Lung (tissue), 12 donors: Measurements from ENCODE around the gene TRIM2. TPM values are rescaled to one million over a fixed set of nuclear protein-coding genes. Genes with fewer than 3 reads are reported as not detected.

Source experiments
- ATAC-seq: fragments of 200-7000 bp; cut with Tn5 transposase; one replicate; pipeline ENCODE4 v1.9.1; 2020; ENCODE audit warnings: moderate number of reproducible peaks; ENCODE audit not compliant: insufficient read depth, low FRiP score
- DNase-seq, 3 donors: peaks; one replicate each; pipeline ENCODE4 v3.0.0-alpha.2; 2013 to 2017
- H3K27ac ChIP-seq, 2 donors: one replicate each; pipeline ENCODE4 v1.5.1; 2013; ENCODE audit warnings: mild to moderate bottlenecking in 2 of 2, moderate library complexity in 2 of 2, control low read depth in 1 of 2, inconsistent platforms in 1 of 2, low read depth in 1 of 2, low read length in 1 of 2
- H3K27me3 ChIP-seq, 3 donors: one replicate each; pipeline ENCODE4 v1.5.1; 2013; ENCODE audit warnings: low read length in 2 of 3; ENCODE audit not compliant: control insufficient read depth in 3 of 3, insufficient read depth in 3 of 3
- H3K36me3 ChIP-seq, 4 donors: one replicate each; pipeline ENCODE4 v1.5.1; 2013; ENCODE audit warnings: low read length in 4 of 4, mild to moderate bottlenecking in 1 of 4, moderate library complexity in 1 of 4; ENCODE audit not compliant: control insufficient read depth in 4 of 4, insufficient read depth in 4 of 4
- H3K4me1 ChIP-seq, 5 donors: one replicate each; pipeline ENCODE4 v1.5.1; 2013; ENCODE audit warnings: low read length in 5 of 5, mild to moderate bottlenecking in 2 of 5, moderate library complexity in 1 of 5; ENCODE audit not compliant: control insufficient read depth in 5 of 5, insufficient read depth in 5 of 5
- H3K4me3 ChIP-seq: one replicate; pipeline ENCODE4 v1.5.1; 2013; ENCODE audit warnings: mild to moderate bottlenecking, control low read depth, moderate library complexity
- H3K9ac ChIP-seq, 2 donors: one replicate each; pipeline ENCODE4 v1.5.1; 2013; ENCODE audit warnings: low read length in 2 of 2, control low read depth in 1 of 2; ENCODE audit not compliant: insufficient read depth in 1 of 2
- H3K9me3 ChIP-seq, 4 donors: one replicate each; pipeline ENCODE4 v1.5.1; 2013; ENCODE audit warnings: low read length in 3 of 4, mild to moderate bottlenecking in 1 of 4, moderate library complexity in 1 of 4; ENCODE audit not compliant: control insufficient read depth in 4 of 4, insufficient read depth in 3 of 4
- WGBS, 2 donors: extraction: QIAGEN DNeasy Blood & Tissue Kit; methylation state at CpG; one replicate each; pipeline ENCODE4 v1.1.7; 2013; 5-methylcytosine and 5-hydroxymethylcytosine counted together
- polyA plus RNA-seq, 2 donors: library from polyadenylated mRNA; stranded (reverse); fragments of 200-250 nt; gene quantifications; one replicate each; pipeline ENCODE4 v1.2.1, GENCODE V29; 2013
- total RNA-seq, 2 donors: library from RNA; depleted of rRNA in 1 of 2; stranded (reverse); fragments of >200 nt in 1 of 2; gene quantifications; one replicate each; pipeline ENCODE4 v1.2.1, GENCODE V29; 2014 to 2021
- TF ChIP-seq, protein P1 (sequence below): IDR thresholded peaks from 2 replicates; pipeline ENCODE4 v1.5.1; 2012; ENCODE audit warnings: mild to moderate bottlenecking; ENCODE audit errors: control extremely low read depth, extremely low read depth
- donor health status: control.
- donor health status: control.
- donor health status: Bipolar disorder and iron deficiency.
- donor health status: healthy.
- donor health status: DM: yes; HTN: yes; CAD: no.

The TRIM2 gene
- total and polyA plus RNA-seq, 4 donors = 9.1 to 74.0 (median 38.1) TPM

DNA sequence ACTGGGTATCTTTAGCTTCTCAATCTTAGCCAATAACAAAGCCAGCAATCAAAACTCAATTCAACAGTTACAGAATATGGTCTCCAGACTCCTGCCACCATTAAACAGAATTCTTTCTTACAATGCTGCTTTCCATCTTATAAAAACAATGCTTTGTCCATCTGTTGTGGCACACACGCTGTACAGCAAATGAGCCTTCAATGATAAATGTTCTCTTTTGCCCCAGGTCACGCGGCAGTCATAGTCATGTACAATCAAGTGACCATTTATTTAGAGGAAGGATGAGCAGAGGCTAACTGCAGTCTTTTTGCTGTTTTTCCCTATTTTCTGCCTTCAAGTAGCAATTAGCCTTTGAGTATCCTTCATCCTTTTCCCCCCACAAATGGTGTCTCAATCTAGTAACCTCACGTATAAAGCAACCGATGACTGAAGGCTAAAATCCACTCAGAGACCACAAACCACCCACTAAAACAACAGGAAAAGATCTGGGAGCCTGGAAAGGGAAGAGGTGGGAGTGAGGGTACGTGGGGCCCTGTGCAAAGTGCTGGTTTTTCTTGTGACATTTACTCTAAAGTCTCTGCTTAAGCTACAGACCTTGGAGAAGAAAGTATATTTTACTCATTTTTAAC is 24.4 kb downstream of the TRIM2 start:
- Histone ChIP-seq H3K9ac (no peak overlapping the region), H3K4me1 (peaks cover 7 to 36% (median 20%) of the 10 kb centered on the region in 5 donors)

GRCh38 chr4:153229545-153229944 is 25.3 kb downstream of the TRIM2 start:
- no peak for ATAC-seq
- Histone ChIP-seq H3K9ac (no peak overlapping the region), H3K4me3 (no peak overlapping the region), H3K36me3 (peaks cover 0 to 4% (median 2%) of the 10 kb centered on the region in 4 donors), H3K9me3 (no peaks in the 10 kb centered on the region), H3K27ac (no peak overlapping the region), H3K27me3 (no peaks in the 10 kb centered on the region), H3K4me1 (peaks cover 7 to 35% (median 22%) of the 10 kb centered on the region in 5 donors)
- TF ChIP-seq, protein P1, sequence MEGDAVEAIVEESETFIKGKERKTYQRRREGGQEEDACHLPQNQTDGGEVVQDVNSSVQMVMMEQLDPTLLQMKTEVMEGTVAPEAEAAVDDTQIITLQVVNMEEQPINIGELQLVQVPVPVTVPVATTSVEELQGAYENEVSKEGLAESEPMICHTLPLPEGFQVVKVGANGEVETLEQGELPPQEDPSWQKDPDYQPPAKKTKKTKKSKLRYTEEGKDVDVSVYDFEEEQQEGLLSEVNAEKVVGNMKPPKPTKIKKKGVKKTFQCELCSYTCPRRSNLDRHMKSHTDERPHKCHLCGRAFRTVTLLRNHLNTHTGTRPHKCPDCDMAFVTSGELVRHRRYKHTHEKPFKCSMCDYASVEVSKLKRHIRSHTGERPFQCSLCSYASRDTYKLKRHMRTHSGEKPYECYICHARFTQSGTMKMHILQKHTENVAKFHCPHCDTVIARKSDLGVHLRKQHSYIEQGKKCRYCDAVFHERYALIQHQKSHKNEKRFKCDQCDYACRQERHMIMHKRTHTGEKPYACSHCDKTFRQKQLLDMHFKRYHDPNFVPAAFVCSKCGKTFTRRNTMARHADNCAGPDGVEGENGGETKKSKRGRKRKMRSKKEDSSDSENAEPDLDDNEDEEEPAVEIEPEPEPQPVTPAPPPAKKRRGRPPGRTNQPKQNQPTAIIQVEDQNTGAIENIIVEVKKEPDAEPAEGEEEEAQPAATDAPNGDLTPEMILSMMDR = no peak
- 92 to 94% methylated on average over 5 of the region's 5 CpGs for WGBS, 2 donors
- no peak for DNase-seq

More for the DNA sequence above, 24.4 kb downstream of the TRIM2 start:
- Histone ChIP-seq H3K4me3 (no peak overlapping the region), H3K27ac (no peak overlapping the region), H3K36me3 (peaks cover 0 to 4% (median 2%) of the 10 kb centered on the region in 4 donors), H3K9me3 (no peaks in the 10 kb centered on the region), H3K27me3 (no peaks in the 10 kb centered on the region)
- TF ChIP-seq, protein P1 = no peak
- 50 to 63% methylated on average over 6 of the region's 6 CpGs for WGBS, 2 donors
- no peak for DNase-seq
- no peak for ATAC-seq

DNA sequence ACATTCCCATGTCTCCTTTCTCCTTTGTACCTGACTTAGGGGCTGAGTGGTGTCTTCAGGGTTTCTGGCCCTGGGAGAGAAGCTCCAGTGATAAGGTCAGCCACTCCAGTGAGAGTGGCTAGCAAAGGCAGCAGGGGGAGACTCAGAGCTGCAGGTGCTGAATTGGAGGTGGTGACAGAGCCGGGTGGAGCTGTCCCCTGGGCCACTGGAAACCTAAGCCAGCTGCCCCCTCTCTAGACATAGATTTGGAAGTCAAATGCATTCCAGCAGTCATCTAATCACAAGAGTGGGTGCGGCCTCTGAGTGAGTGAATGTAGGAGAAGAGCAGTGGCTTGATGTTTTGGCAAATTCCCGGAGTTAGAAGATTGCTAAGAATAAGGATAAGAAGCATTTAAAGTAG is 28.5 kb downstream of the TRIM2 start:
- Histone ChIP-seq H3K9me3 (no peaks in the 10 kb centered on the region), H3K27ac (no peak overlapping the region), H3K36me3 (peaks cover 0 to 3% (median 0%) of the 10 kb centered on the region in 4 donors), H3K27me3 (no peaks in the 10 kb centered on the region), H3K4me1 (peaks cover 6 to 26% (median 21%) of the 10 kb centered on the region in 5 donors), H3K9ac (no peak overlapping the region), H3K4me3 (no peak overlapping the region)
- TF ChIP-seq, protein P1 = no peak
- ATAC-seq (no peak), DNase-seq (no peak)
- 43 to 71% methylated on average over 3 of the region's 3 CpGs for WGBS, 2 donors
